Mesothelial cell of epicardium (in vitro differentiated cells): ENCODE results near the gene PECR. TPM values are rescaled to one million over a fixed set of nuclear protein-coding genes. Genes with fewer than 3 reads are reported as not detected.

Experiments
- DNase-seq, 2 experiments: peaks; one replicate each; pipeline ENCODE4 v3.0.0; 2021; ENCODE audit warnings: low spot score in 2 of 2; ENCODE audit not compliant: unreplicated experiment in 2 of 2
- H3K27ac Mint-ChIP-seq: 2 replicates; pipeline ENCODE4 v1.8.0; 2021; ENCODE audit warnings: mixed read lengths
- H3K27me3 Mint-ChIP-seq: 2 replicates; pipeline ENCODE4 v1.8.0; 2021; ENCODE audit warnings: low read depth, mixed read lengths
- H3K36me3 Mint-ChIP-seq: 2 replicates; pipeline ENCODE4 v1.8.0; 2021; ENCODE audit warnings: mixed read lengths
- H3K4me1 Mint-ChIP-seq: 2 replicates; pipeline ENCODE4 v1.8.0; 2021; ENCODE audit warnings: mixed read lengths
- H3K4me3 Mint-ChIP-seq: 2 replicates; pipeline ENCODE4 v1.8.0; 2021; ENCODE audit warnings: mild to moderate bottlenecking, moderate library complexity, mixed read lengths
- H3K9me3 Mint-ChIP-seq: 2 replicates; pipeline ENCODE4 v1.8.0; 2021; ENCODE audit warnings: mixed read lengths
- total RNA-seq: library from RNA; stranded (reverse); gene quantifications from 3 replicates; pipeline ENCODE4 v1.2.1, GENCODE V29; 2021
- TF ChIP-seq, protein P1 (sequence below): fragments of 200-600 bp; sonication (generic); IDR thresholded peaks from one replicate; pipeline ENCODE4 v1.5.0; 2021; ENCODE audit warnings: antibody characterized with exemption; ENCODE audit not compliant: unreplicated experiment

Gene PECR
- total RNA-seq, 1 donor from 2014 or later: 9.3 TPM

DNA sequence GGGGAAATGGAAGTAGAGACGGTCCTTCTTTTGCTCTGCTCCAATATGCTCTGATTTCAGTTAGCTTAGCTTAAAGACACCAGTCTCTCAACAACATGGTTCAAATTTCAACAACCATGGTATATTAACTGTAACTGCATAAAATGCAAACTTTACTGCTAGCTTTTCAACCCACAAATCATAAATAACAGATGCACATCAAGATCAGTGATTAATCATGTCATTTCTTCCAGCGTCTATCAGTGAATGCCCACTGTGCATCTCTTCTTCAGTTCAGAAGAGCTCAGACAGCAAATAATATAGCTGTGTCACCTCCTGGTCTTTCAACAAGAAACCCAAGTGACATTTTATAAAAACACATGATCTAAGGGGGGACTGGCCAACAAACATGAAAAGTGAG is 12.6 kb downstream of the PECR start:
- Mint-ChIP-seq H3K36me3 (no peaks in the 10 kb centered on the region), H3K27me3 (no peaks in the 10 kb centered on the region), H3K27ac (no peak overlapping the region), H3K9me3 (no peaks in the 10 kb centered on the region), H3K4me3 (no peak overlapping the region), H3K4me1 (no peaks in the 10 kb centered on the region)
- no peak for DNase-seq
- TF ChIP-seq, protein P1, sequence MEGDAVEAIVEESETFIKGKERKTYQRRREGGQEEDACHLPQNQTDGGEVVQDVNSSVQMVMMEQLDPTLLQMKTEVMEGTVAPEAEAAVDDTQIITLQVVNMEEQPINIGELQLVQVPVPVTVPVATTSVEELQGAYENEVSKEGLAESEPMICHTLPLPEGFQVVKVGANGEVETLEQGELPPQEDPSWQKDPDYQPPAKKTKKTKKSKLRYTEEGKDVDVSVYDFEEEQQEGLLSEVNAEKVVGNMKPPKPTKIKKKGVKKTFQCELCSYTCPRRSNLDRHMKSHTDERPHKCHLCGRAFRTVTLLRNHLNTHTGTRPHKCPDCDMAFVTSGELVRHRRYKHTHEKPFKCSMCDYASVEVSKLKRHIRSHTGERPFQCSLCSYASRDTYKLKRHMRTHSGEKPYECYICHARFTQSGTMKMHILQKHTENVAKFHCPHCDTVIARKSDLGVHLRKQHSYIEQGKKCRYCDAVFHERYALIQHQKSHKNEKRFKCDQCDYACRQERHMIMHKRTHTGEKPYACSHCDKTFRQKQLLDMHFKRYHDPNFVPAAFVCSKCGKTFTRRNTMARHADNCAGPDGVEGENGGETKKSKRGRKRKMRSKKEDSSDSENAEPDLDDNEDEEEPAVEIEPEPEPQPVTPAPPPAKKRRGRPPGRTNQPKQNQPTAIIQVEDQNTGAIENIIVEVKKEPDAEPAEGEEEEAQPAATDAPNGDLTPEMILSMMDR: no peak

DNA sequence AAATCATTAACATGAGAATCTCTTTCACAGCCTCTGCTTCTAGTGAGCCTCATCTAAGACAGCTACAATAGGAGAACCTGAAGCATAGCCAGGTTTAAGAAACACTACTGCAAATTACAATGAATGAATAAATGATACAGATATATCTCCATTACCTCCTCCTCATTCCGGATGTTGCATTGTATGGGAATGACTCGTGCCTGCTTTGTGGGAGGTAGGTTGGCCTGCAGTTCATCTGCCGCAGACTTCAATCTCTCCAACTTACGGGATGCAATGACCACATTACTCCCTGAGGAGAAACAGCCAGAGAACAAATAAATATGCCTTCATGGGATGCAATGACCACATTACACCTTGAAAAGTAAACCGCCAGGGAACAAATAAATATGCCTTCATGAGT is 15.4 kb downstream of the PECR start:
- TF ChIP-seq, protein P1: no peak
- Mint-ChIP-seq H3K27me3 (no peaks in the 10 kb centered on the region), H3K4me1 (no peaks in the 10 kb centered on the region), H3K27ac (no peak overlapping the region), H3K9me3 (no peaks in the 10 kb centered on the region), H3K36me3 (no peaks in the 10 kb centered on the region), H3K4me3 (no peak overlapping the region)
- DNase-seq: no peak

DNA sequence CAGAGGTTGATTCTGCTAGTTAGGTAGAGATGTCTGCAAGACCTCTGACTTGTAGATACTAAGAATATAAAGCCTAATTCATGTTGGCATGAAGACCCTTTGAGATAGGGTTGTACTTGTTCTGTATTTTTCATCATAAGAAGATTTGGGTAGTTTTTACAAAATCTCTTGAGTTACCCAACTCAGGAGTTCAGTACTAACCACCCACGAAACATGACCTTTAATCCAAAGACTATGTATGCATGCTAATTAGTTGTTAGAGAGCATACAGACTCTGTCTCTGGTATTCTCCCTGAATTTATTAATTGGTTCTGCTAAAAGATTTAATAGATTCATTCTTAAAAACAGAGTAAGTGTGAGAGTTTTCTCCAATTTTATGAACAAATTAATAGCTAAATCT is 16.9 kb downstream of the PECR start:
- peaks cover 1% of the 10 kb centered on the region for H3K9me3 Mint-ChIP-seq
- H3K27me3 Mint-ChIP-seq: no peaks in the 10 kb centered on the region
- H3K27ac Mint-ChIP-seq: no peak overlapping the region
- peaks cover 1% of the 10 kb centered on the region for H3K36me3 Mint-ChIP-seq
- TF ChIP-seq, protein P1: no peak
- no peaks in the 10 kb centered on the region for H3K4me1 Mint-ChIP-seq
- no peak overlapping the region for H3K4me3 Mint-ChIP-seq
- DNase-seq: no peak

DNA sequence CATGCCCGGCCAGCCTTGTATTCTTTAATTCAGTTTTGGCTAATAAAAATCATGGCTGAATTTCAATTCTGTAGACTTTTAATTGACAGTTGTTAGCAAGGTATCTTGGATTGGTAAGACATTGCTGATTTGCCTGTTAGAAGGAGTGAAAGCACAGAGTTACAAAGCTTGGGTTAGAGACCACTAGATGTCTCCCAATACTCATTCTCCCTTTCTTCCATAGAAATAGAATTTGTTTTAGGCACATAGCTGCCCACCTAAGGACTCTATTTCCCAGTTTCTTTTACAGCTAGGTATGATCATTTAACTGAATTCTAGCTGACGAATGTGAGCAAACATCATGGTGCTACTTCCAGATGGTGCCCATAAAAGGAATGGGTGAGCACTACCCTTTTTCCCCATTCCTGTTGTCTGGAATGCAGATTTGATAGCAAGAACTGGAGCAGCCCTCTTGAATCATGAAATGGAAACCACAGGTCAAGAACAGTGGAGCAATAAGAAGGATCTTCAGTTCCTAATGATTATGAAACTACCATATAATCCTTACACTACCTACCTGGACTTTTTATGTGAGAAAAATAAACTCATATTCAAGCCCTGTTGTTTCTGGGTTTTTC is 17.5 kb downstream of the PECR start:
- TF ChIP-seq, protein P1: no peak
- H3K27me3 Mint-ChIP-seq: no peaks in the 10 kb centered on the region
- H3K9me3 Mint-ChIP-seq: peaks cover 6% of the 10 kb centered on the region
- H3K36me3 Mint-ChIP-seq: peaks cover 6% of the 10 kb centered on the region
- no peak overlapping the region for H3K4me3 Mint-ChIP-seq
- H3K4me1 Mint-ChIP-seq: no peaks in the 10 kb centered on the region
- no peak for DNase-seq
- no peak overlapping the region for H3K27ac Mint-ChIP-seq

DNA sequence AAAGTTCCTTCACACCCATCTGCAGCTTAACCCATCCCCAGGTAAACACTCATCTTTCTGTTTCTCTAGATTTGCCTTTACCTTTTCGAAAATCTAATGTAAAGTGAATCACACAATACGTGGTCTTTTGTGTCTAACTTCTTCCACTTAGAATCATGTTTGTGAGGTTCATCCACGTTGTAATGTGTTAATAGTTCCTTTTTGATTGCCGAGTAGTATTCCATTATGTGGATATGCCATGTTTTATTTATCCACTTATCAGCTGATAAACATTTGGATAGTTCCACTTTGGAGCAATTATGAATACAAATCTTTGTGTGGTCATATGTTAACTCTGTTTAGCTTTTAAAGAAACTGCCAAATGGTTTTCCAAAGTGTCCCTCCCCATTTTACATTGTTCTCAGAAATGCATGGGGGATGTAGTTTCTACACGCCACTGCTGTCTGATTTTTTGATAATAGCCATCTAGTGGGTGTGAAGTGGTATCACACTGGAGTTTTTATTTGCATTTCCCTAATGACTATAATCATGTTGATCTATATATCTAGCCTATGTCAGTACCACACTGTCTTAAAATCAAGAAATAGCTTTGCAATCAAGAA is 22.3 kb downstream of the PECR start:
- TF ChIP-seq, protein P1: no peak

More for the DNA sequence above, 22.3 kb downstream of the PECR start:
- H3K36me3 Mint-ChIP-seq: peaks cover 12% of the 10 kb centered on the region
- no peak overlapping the region for H3K4me3 Mint-ChIP-seq
- H3K27me3 Mint-ChIP-seq: no peaks in the 10 kb centered on the region
- no peak overlapping the region for H3K27ac Mint-ChIP-seq
- no peak for DNase-seq
- peaks cover 5% of the 10 kb centered on the region for H3K4me1 Mint-ChIP-seq
- H3K9me3 Mint-ChIP-seq: peaks cover 7% of the 10 kb centered on the region
